ENCODE measurements around the gene HECTD3. TPM values are rescaled to one million over a fixed set of nuclear protein-coding genes. Genes with fewer than 3 reads are reported as not detected.

The HECTD3 gene
- total and polyA plus RNA-seq, 8 donors, result 15.6 to 104 (median 28.8) TPM

DNA sequence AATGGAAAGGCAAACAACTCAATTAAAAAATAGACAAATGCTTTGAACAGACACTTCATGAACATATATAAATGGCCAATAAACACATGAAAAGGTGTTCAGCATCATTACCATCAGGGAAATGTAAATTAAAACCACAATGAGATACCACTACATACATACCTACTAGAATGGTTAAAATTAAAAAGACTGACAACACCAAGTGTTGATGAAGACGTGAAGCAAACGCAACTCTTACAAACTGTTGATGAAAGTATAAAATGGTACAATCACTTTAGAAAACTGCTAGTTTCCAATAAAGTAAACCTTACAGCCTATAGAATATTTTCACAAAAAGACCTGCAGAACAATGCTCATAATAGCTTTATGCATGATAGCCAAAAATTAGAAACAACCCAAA lies 34.9 kb downstream of the HECTD3 start:
- peaks cover 18 to 95% (median 85%) of the 10 kb centered on the region in 4 donors for H3K36me3 ChIP-seq
- TF ChIP-seq, protein P1, sequence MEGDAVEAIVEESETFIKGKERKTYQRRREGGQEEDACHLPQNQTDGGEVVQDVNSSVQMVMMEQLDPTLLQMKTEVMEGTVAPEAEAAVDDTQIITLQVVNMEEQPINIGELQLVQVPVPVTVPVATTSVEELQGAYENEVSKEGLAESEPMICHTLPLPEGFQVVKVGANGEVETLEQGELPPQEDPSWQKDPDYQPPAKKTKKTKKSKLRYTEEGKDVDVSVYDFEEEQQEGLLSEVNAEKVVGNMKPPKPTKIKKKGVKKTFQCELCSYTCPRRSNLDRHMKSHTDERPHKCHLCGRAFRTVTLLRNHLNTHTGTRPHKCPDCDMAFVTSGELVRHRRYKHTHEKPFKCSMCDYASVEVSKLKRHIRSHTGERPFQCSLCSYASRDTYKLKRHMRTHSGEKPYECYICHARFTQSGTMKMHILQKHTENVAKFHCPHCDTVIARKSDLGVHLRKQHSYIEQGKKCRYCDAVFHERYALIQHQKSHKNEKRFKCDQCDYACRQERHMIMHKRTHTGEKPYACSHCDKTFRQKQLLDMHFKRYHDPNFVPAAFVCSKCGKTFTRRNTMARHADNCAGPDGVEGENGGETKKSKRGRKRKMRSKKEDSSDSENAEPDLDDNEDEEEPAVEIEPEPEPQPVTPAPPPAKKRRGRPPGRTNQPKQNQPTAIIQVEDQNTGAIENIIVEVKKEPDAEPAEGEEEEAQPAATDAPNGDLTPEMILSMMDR (IDR thresholded peaks at IDR 0.05), result no peak
- TF ChIP-seq EP300 (IDR thresholded peaks at IDR 0.05), result no peak
- no peak for TF ChIP-seq POLR2AphosphoS5 (IDR thresholded peaks at IDR 0.05)
- TF ChIP-seq POLR2A (IDR thresholded peaks at IDR 0.05), result no peak
- DNase-seq, result no peak
- WGBS, 5 donors, result 94 to 100% (median 98%) methylated on average over 2 of the region's 2 CpGs
- no peaks in the 10 kb centered on the region for H3K27me3 ChIP-seq
- no peaks in the 10 kb centered on the region for H3K4me1 ChIP-seq
- no peaks in the 10 kb centered on the region for H3K9me3 ChIP-seq
- intact Hi-C loops (cut with DNase I; ENCODE audit: low total_unique reads), result no loop called here
- H3K27ac ChIP-seq, result no peak overlapping the region
- H3K4me3 ChIP-seq, result no peak overlapping the region

DNA sequence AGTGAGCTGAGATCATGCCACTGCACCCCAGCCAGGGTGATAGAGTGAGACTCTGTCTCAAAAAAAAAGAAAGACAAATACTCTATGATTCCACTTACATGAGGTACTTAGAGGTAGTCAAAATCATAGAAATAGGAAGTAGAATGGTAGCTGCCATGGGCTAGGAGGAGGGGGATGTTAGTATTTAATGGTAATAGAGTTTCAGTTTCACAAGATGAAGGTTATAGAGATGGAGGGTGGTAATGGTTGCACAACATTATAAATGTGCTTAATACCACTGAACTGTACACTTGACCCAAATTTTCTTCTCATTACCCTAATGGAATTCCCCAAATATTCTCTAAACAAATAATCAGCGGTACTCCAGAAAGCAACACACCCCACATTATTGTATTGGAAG lies 37.5 kb downstream of the HECTD3 start:
- TF ChIP-seq, protein P1 (IDR thresholded peaks at IDR 0.05), result no peak
- TF ChIP-seq EP300 (IDR thresholded peaks at IDR 0.05), result no peak
- TF ChIP-seq POLR2AphosphoS5 (IDR thresholded peaks at IDR 0.05), result no peak
- no peak for TF ChIP-seq POLR2A (IDR thresholded peaks at IDR 0.05)

DNA sequence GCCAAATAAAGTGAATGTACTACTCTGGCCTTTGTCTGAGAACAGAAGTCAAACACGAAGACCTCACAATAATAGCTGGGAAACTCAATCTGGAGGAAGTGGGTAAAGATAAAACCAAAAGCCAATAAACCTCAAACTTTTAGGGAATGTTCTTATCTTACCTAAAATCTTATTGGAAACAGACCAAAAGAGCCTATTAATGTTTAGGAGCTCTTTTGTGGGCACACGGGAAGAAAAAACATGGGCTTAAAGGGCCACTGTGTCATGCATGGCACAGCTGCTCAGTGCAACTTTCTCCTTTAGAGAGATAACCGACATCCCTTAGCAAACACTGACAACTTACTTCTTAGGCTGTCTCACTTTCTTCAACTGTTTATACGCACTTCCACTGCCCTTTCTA lies 40.8 kb downstream of the HECTD3 start:
- intact Hi-C loops (cut with DNase I; ENCODE audit: low total_unique reads), result no loop called here
- WGBS, 5 donors, result 19 to 43% (median 24%) methylated on average over 4 of the region's 4 CpGs
- H3K9me3 ChIP-seq, result no peaks in the 10 kb centered on the region

More for the DNA sequence above, 37.5 kb downstream of the HECTD3 start:
- Histone ChIP-seq H3K4me1 (peaks cover 0 to 10% (median 2%) of the 10 kb centered on the region in 4 donors), H3K9me3 (no peaks in the 10 kb centered on the region), H3K36me3 (peaks cover 7 to 69% (median 64%) of the 10 kb centered on the region in 4 donors), H3K27ac (no peak overlapping the region), H3K27me3 (no peaks in the 10 kb centered on the region), H3K4me3 (no peak overlapping the region)
- intact Hi-C loops (cut with DNase I; ENCODE audit: low total_unique reads), result no loop called here
- WGBS, 5 donors, result 77 to 95% (median 89%) methylated on average over 1 of the region's 1 CpG
- DNase-seq, result no peak

DNA sequence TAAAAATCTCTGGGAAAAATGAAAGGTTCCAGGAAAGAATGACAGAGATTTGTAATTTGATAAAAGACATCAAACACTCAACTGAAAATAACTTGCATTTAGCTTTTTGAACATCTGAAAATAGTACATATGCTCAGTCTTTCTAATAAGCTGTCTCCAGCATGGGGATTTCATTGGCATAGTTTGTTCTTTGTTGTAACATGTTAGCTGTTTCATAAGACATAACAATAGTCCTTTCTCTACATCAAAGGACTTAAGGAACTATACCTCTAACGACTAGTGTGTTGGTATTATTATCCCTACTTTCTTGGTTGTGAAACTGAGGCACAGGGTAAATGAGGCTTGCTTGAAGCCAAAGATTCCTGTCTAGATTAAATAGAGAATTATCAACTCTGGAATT lies 46.7 kb downstream of the HECTD3 start:
- Histone ChIP-seq H3K9me3 (no peaks in the 10 kb centered on the region), H3K36me3 (peaks cover 0 to 6% (median 2%) of the 10 kb centered on the region in 4 donors), H3K27ac (no peak overlapping the region), H3K4me1 (no peaks in the 10 kb centered on the region), H3K27me3 (no peaks in the 10 kb centered on the region), H3K4me3 (no peak overlapping the region)
- intact Hi-C loops (cut with DNase I; ENCODE audit: low total_unique reads), result no loop called here
- DNase-seq, result no peak
- 47 to 62% (median 59%) methylated on average over 1 of the region's 1 CpG for WGBS, 5 donors
- no peak for TF ChIP-seq POLR2AphosphoS5 (IDR thresholded peaks at IDR 0.05)
- TF ChIP-seq, protein P1 (IDR thresholded peaks at IDR 0.05), result no peak
- no peak for TF ChIP-seq EP300 (IDR thresholded peaks at IDR 0.05)
- no peak for TF ChIP-seq POLR2A (IDR thresholded peaks at IDR 0.05)

More for the DNA sequence above, 40.8 kb downstream of the HECTD3 start:
- H3K4me1 ChIP-seq, result peaks cover 0 to 10% (median 2%) of the 10 kb centered on the region in 4 donors
- no peak overlapping the region for H3K4me3 ChIP-seq
- H3K27ac ChIP-seq, result no peak overlapping the region
- DNase-seq, result no peak
- peaks cover 0 to 37% (median 31%) of the 10 kb centered on the region in 4 donors for H3K36me3 ChIP-seq
- TF ChIP-seq EP300 (IDR thresholded peaks at IDR 0.05) (no peak), POLR2AphosphoS5 (IDR thresholded peaks at IDR 0.05) (no peak), POLR2A (IDR thresholded peaks at IDR 0.05) (no peak)
- TF ChIP-seq, protein P1 (IDR thresholded peaks at IDR 0.05), result no peak
- no peaks in the 10 kb centered on the region for H3K27me3 ChIP-seq

All from stomach (tissue), 9 donors.